Esophagus (tissue), 2 donors: ENCODE results near the gene RPP25L. TPM values are rescaled to one million over a fixed set of nuclear protein-coding genes. Genes with fewer than 3 reads are reported as not detected.

Experiments used
- H3K27ac ChIP-seq, 2 donors: one replicate each; pipeline ENCODE4 v1.5.1; 2013; ENCODE audit warnings: low read depth in 2 of 2, mild to moderate bottlenecking in 2 of 2, inconsistent platforms in 1 of 2, low read length in 1 of 2, moderate library complexity in 1 of 2
- H3K27me3 ChIP-seq, 2 donors: one replicate each; pipeline ENCODE4 v1.6.1; 2013; ENCODE audit warnings: low read length in 2 of 2, control low read depth in 1 of 2, mild to moderate bottlenecking in 1 of 2; ENCODE audit not compliant: insufficient read depth in 2 of 2, control insufficient read depth in 1 of 2
- H3K36me3 ChIP-seq, 2 donors: one replicate each; pipeline ENCODE4 v1.6.1; 2013; ENCODE audit warnings: low read length in 1 of 2; ENCODE audit not compliant: control insufficient read depth in 2 of 2, insufficient read depth in 2 of 2
- H3K4me1 ChIP-seq, 2 donors: one replicate each; pipeline ENCODE4 v1.6.1; 2013; ENCODE audit warnings: low read length in 1 of 2; ENCODE audit not compliant: control insufficient read depth in 2 of 2, insufficient read depth in 2 of 2
- H3K4me3 ChIP-seq, 2 donors: one replicate each; pipeline ENCODE4 v1.5.1; 2013; ENCODE audit warnings: low read length in 2 of 2, mild to moderate bottlenecking in 2 of 2, low read depth in 1 of 2, moderate library complexity in 1 of 2
- H3K9me3 ChIP-seq, 2 donors: one replicate each; pipeline ENCODE4 v1.6.1; 2013; ENCODE audit warnings: mild to moderate bottlenecking in 2 of 2, low read depth in 1 of 2, low read length in 1 of 2, moderate library complexity in 1 of 2; ENCODE audit not compliant: control insufficient read depth in 2 of 2, insufficient read depth in 1 of 2
- WGBS, 2 donors: extraction: QIAGEN DNeasy Blood & Tissue Kit; methylation state at CpG; one replicate each; pipeline ENCODE4 v1.1.7; 2013; 5-methylcytosine and 5-hydroxymethylcytosine counted together
- polyA plus RNA-seq, 2 donors: library from polyadenylated mRNA; stranded (reverse); fragments of 200-250 nt; gene quantifications; one replicate each; pipeline ENCODE4 v1.2.3, GENCODE V29; 2013
- donor health status: healthy with polysubstance abuse.
- donor health status: Bipolar disorder and iron deficiency.

The RPP25L gene
- polyA plus RNA-seq, 2 donors: 23.0 to 32.2 TPM

DNA sequence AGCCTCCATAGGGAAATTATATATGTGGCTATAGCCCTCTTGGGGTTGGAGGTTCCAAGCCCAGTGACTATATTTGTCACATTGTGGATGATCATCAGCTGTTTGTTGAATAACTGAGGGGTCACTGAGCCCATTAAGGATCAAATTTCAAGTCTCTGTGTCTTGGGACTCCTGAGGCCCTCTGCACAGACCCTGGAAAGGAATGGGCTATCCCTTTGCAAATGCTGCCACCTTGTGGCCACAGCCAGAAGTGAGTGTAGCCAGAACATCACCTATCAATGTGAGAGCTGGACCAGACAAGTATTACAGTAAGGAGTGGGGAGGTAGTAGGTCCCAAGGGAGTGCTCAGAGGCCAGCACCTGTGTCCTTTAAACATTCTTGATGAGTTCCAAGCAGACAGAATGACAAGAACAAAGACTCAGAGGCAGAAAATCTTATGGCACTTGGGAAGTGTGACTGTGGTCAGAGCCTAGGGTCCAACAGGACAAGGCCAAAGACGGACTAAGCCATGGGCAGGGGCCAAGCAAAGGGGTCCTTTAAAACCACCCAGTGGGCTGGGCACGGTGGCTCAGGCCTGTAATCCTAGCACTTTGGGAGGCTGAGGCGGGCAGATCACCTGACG, 8.2 kb downstream of the RPP25L start:
- Histone ChIP-seq H3K4me3 (no peak overlapping the region), H3K27ac (no peak overlapping the region), H3K36me3 (no peaks in the 10 kb centered on the region), H3K27me3 (no peaks in the 10 kb centered on the region), H3K9me3 (peaks cover 0 to 2% of the 10 kb centered on the region in 2 donors), H3K4me1 (peaks cover 3 to 6% of the 10 kb centered on the region in 2 donors)
- WGBS, 2 donors: 55 to 63% methylated on average over 4 of the region's 4 CpGs

DNA sequence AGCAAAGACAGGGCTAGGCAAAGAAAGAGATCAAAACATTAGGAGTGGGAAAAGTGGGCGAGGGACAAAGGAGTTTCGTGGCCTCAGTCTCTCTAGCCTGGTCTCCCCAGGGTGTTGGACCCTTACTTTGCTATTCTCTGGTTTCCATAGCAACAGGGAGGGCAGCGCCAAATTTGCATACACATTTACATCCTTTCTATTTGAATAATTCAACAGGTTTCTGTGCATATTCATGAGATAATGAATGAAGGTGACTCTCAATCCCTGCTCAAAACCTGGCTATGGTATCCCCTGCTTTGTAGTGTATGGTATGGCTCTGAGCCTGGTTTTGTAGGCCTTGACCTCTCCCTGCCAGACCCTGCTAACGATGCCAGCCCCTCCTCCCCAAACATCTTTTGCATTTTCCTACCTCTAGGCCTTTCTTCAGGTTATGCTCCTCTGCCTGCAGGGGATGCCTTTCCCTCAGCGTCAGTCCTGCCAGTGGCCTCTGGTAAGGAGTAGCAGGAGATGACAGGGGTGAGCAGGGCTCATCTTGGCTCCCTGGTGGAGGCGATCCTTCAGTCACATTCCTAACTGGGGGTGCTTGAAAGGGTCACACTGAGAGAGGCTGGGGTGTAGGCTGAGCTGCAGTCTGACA, 9.8 kb downstream of the RPP25L start:
- Histone ChIP-seq H3K4me1 (peaks cover 3 to 6% of the 10 kb centered on the region in 2 donors), H3K4me3 (no peak overlapping the region), H3K27me3 (no peaks in the 10 kb centered on the region), H3K36me3 (no peaks in the 10 kb centered on the region), H3K27ac (no peak overlapping the region), H3K9me3 (no peaks in the 10 kb centered on the region)
- 68 to 74% methylated on average over 6 of the region's 6 CpGs for WGBS, 2 donors

DNA sequence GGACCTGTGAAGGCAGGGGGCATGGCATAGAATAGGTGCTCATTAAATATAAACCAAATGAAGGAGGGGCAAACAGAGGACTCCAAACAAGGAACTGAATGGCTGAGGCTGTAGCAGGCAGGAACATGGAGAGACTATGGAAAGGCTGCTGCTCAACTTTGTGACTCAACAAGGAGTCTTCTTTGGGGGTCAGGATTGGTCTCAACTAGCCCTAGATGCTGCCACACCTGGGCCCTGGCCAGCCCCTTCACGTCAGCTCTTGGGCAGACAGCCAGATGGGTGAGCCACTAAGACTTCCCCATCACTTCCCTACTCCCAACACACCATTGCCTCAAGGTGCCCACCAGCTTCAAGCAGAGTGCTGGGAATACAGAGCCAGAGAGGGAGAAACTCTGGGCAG, 11.0 kb downstream of the RPP25L start:
- H3K27ac ChIP-seq: no peak overlapping the region
- no peak overlapping the region for H3K4me3 ChIP-seq
- no peaks in the 10 kb centered on the region for H3K36me3 ChIP-seq
- WGBS, 2 donors: 9 to 33% methylated on average over 1 of the region's 1 CpG
- no peaks in the 10 kb centered on the region for H3K9me3 ChIP-seq
- H3K27me3 ChIP-seq: no peaks in the 10 kb centered on the region
- H3K4me1 ChIP-seq: peaks cover 3 to 6% of the 10 kb centered on the region in 2 donors

GRCh38 chr9:34599546-34599945, 12.4 kb downstream of the RPP25L start:
- WGBS, 2 donors: 67 to 90% methylated on average over 1 of the region's 1 CpG
- H3K27me3 ChIP-seq: no peaks in the 10 kb centered on the region
- peaks cover 3 to 6% of the 10 kb centered on the region in 2 donors for H3K4me1 ChIP-seq
- H3K27ac ChIP-seq: no peak overlapping the region
- H3K9me3 ChIP-seq: no peaks in the 10 kb centered on the region
- no peaks in the 10 kb centered on the region for H3K36me3 ChIP-seq
- H3K4me3 ChIP-seq: no peak overlapping the region

- peaks cover 9 to 21% of the 10 kb centered on the region in 2 donors for H3K4me1 ChIP-seq
- no peaks in the 10 kb centered on the region for H3K36me3 ChIP-seq
- 62 to 66% methylated on average over 9 of the region's 9 CpGs for WGBS, 2 donors
- peaks cover 0 to 2% of the 10 kb centered on the region in 2 donors for H3K27me3 ChIP-seq
- H3K27ac ChIP-seq: no peak overlapping the region
- H3K9me3 ChIP-seq: no peaks in the 10 kb centered on the region
- no peak overlapping the region for H3K4me3 ChIP-seq
These were observed 17.7 kb downstream of the RPP25L start for GRCh38 chr9:34594177-34594576.

GRCh38 chr9:34592895-34593601, 18.8 kb downstream of the RPP25L start:
- H3K27me3 ChIP-seq: peaks cover under 1 to 11% of the 10 kb centered on the region in 2 donors

GRCh38 chr9:34591917-34592866, 19.7 kb downstream of the RPP25L start:
- Histone ChIP-seq H3K27me3 (peaks cover 5 to 13% of the 10 kb centered on the region in 2 donors), H3K27ac (no peak overlapping the region), H3K36me3 (no peaks in the 10 kb centered on the region), H3K9me3 (no peaks in the 10 kb centered on the region), H3K4me1 (peaks cover 12 to 27% of the 10 kb centered on the region in 2 donors), H3K4me3 (no peak overlapping the region)
- WGBS, 2 donors: 29 to 30% methylated on average over 16 of the region's 16 CpGs

More at GRCh38 chr9:34592895-34593601, 18.8 kb downstream of the RPP25L start:
- no peak overlapping the region for H3K4me3 ChIP-seq
- WGBS, 2 donors: 5% methylated on average over 24 to 26 of the region's 26 CpGs
- no peaks in the 10 kb centered on the region for H3K9me3 ChIP-seq
- peak overlapping the region; percentile 22 to 27 for H3K27ac ChIP-seq
- H3K4me1 ChIP-seq: peaks cover 12 to 27% of the 10 kb centered on the region in 2 donors
- no peaks in the 10 kb centered on the region for H3K36me3 ChIP-seq

DNA sequence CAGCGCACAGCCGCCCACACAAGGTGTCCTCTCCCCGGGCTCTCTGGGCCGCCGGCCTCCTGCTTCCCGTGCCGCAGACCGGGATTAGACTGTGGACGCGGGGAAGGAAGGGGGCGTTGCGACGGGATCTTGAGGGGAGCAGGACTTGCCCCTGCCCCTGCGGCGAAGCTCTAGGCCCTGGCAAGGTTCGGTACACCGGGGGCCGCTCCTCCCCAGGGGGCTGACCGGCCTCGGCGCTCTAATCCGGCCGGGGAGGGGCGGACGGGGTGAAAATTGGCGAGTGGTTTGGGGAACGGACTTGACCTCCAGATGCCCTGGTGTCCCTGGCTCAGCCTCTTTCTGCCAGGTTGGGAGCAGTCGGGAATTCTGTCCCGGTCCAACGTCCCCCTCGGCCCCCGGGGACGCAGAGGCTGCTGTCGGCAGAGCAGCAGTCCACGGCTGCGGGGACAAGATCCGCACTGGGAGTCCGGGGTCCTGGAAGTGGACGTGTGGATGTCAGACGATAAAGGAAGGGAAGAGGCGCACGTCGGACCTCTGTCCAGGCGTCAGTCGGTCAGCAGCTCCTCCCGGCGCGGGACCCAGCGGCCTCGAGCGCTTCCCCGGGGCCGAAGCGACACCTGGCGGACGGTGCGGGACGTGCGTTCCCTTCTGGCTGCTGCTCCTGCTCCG, 20.5 kb downstream of the RPP25L start:
- peak overlapping the region; percentile 41 to 44 for H3K4me3 ChIP-seq
- H3K27ac ChIP-seq: no peak overlapping the region
- H3K9me3 ChIP-seq: no peaks in the 10 kb centered on the region
- WGBS, 2 donors: 5% methylated on average over 45 to 60 of the region's 60 CpGs
- H3K4me1 ChIP-seq: peaks cover 12 to 27% of the 10 kb centered on the region in 2 donors
- H3K27me3 ChIP-seq: peaks cover 5 to 13% of the 10 kb centered on the region in 2 donors
- no peaks in the 10 kb centered on the region for H3K36me3 ChIP-seq
